GM21576 (cell line): ENCODE results near the gene PTRH1.
"Not testable (repeated sequence)": the region's sequence is repeated elsewhere in the genome, so short reads cannot be mapped to it uniquely, and the experiment has no call there.

ENCODE experiments used
- ATAC-seq: cut with Tn5 transposase; IDR thresholded peaks from one replicate; pipeline ENCODE4 v1.9.1; 2021; ENCODE audit warnings: mild to moderate bottlenecking, moderate library complexity; ENCODE audit not compliant: unreplicated experiment

The PTRH1 gene

GRCh38 chr9:127715470-127716337, at the start of gene PTRH1, which contains the start of gene TTC16:
TSS of gene PTRH1 (minus strand) at chr9:127715663. CDS start at chr9:127715639, 24 bp downstream.
TSS of gene TTC16 (plus strand) at chr9:127716079. CDS start at chr9:127716146, 67 bp downstream.
- peak; percentile 79 for ATAC-seq

- no peak for ATAC-seq
These were observed 48.5 kb upstream of the PTRH1 start for GRCh38 chr9:127763918-127764384.

GRCh38 chr9:127762111-127762676, 46.7 kb upstream of the PTRH1 start:
- ATAC-seq = no peak

GRCh38 chr9:127761491-127761956, 46.1 kb upstream of the PTRH1 start:
- ATAC-seq = no peak

- ATAC-seq = no peak
These were observed 45.6 kb upstream of the PTRH1 start for GRCh38 chr9:127761061-127761460.

GRCh38 chr9:127758843-127759242, 43.4 kb upstream of the PTRH1 start:
- ATAC-seq = no peak

GRCh38 chr9:127756776-127757175, 41.3 kb upstream of the PTRH1 start:
- not testable (repeated sequence) for ATAC-seq

- ATAC-seq = no peak
These were observed 40.8 kb upstream of the PTRH1 start for GRCh38 chr9:127756233-127756632.

- ATAC-seq = no peak
These were observed 39.9 kb upstream of the PTRH1 start for GRCh38 chr9:127755061-127756060.

GRCh38 chr9:127754099-127755060, 38.9 kb upstream of the PTRH1 start:
- no peak for ATAC-seq

GRCh38 chr9:127753622-127754021, 38.2 kb upstream of the PTRH1 start:
- ATAC-seq = no peak

- no peak for ATAC-seq
These were observed 37.7 kb upstream of the PTRH1 start for GRCh38 chr9:127753148-127753547.

GRCh38 chr9:127751269-127752054, 36.0 kb upstream of the PTRH1 start:
- ATAC-seq = no peak

- no peak for ATAC-seq
These were observed 33.8 kb upstream of the PTRH1 start for GRCh38 chr9:127749090-127749787.

GRCh38 chr9:127746959-127747569, 31.6 kb upstream of the PTRH1 start:
- no peak for ATAC-seq

GRCh38 chr9:127744398-127745110, 29.1 kb upstream of the PTRH1 start:
- ATAC-seq = no peak

- no peak for ATAC-seq
These were observed 27.1 kb upstream of the PTRH1 start for GRCh38 chr9:127742435-127743088.
